Keratinocyte (primary cell): ENCODE data around the gene PROSER1. TPM values are rescaled to one million over a fixed set of nuclear protein-coding genes. Genes with fewer than 3 reads are reported as not detected.

Experiments used
- DNase-seq: peaks from one replicate; pipeline ENCODE4 v3.0.0-alpha.2; 2011; ENCODE audit warnings: low read depth, missing footprints, low spot score
- FAIRE-seq: peaks from 2 replicates; lab custom pipeline; 2011; peaks lifted over from hg19 to GRCh38; lab: Jason Lieb, UNC
- H2AFZ ChIP-seq: 2 replicates; pipeline ENCODE4 v1.6.0; 2012; ENCODE audit warnings: low read length, control low read depth, inconsistent platforms; ENCODE audit not compliant: control insufficient read depth
- H3K27ac ChIP-seq: 2 replicates; pipeline ENCODE4 v1.5.1; 2011; ENCODE audit warnings: low read length; ENCODE audit not compliant: control insufficient read depth, insufficient read depth
- H3K27me3 ChIP-seq: 3 replicates; pipeline ENCODE4 v1.6.0; 2011; ENCODE audit warnings: low read length; ENCODE audit not compliant: control insufficient read depth, insufficient read depth; ENCODE audit errors: extremely low read depth
- H3K36me3 ChIP-seq, 2 experiments: 2 replicates in 1 of 2; 3 replicates in 1 of 2; pipeline ENCODE4 v1.5.1; 2011; ENCODE audit warnings: low read length in 2 of 2, mild to moderate bottlenecking in 1 of 2; ENCODE audit not compliant: control insufficient read depth in 2 of 2, insufficient read depth in 2 of 2; ENCODE audit errors: extremely low read depth in 1 of 2
- H3K4me1 ChIP-seq: 3 replicates; pipeline ENCODE4 v1.5.1; 2011; ENCODE audit warnings: low read length; ENCODE audit not compliant: control insufficient read depth, insufficient read depth; ENCODE audit errors: extremely low read depth
- H3K4me2 ChIP-seq: 3 replicates; pipeline ENCODE4 v1.6.0; 2011; ENCODE audit warnings: low read depth, low read length; ENCODE audit not compliant: control insufficient read depth, insufficient read depth; ENCODE audit errors: extremely low read depth
- H3K4me3 ChIP-seq, 3 experiments: fragments of 200-600 bp in 1 of 3; sonication (generic) in 1 of 3; 2 replicates in 2 of 3; 3 replicates in 1 of 3; pipeline ENCODE4 v1.5.1; 2011 to 2016; ENCODE audit warnings: low read length in 3 of 3, mild to moderate bottlenecking in 3 of 3, control low read depth in 2 of 3, inconsistent platforms in 1 of 3, low read depth in 1 of 3, mixed read lengths in 1 of 3, mixed run types in 1 of 3, moderate library complexity in 1 of 3; ENCODE audit not compliant: control insufficient read depth in 2 of 3, insufficient read depth in 2 of 3; ENCODE audit errors: extremely low read depth in 1 of 3
- H3K79me2 ChIP-seq: 2 replicates; pipeline ENCODE4 v1.6.0; 2012; ENCODE audit warnings: low read length; ENCODE audit not compliant: control insufficient read depth, insufficient read depth
- H3K9ac ChIP-seq: 3 replicates; pipeline ENCODE4 v1.6.0; 2011; ENCODE audit warnings: low read length; ENCODE audit not compliant: control insufficient read depth, insufficient read depth; ENCODE audit errors: extremely low read depth
- H3K9me1 ChIP-seq: 3 replicates; pipeline ENCODE4 v1.6.0; 2011; ENCODE audit warnings: low read length; ENCODE audit not compliant: control insufficient read depth, insufficient read depth; ENCODE audit errors: extremely low read depth
- H3K9me3 ChIP-seq: 2 replicates; pipeline ENCODE4 v1.5.1; 2012; ENCODE audit warnings: low read depth, low read length; ENCODE audit not compliant: control insufficient read depth
- H4K20me1 ChIP-seq: 3 replicates; pipeline ENCODE4 v1.6.0; 2011; ENCODE audit warnings: low read length; ENCODE audit not compliant: control insufficient read depth, insufficient read depth; ENCODE audit errors: extremely low read depth
- EZH2 ChIP-seq: IDR thresholded peaks from one replicate; pipeline ENCODE4 v1.6.1; 2012; ENCODE audit warnings: inconsistent platforms, mild to moderate bottlenecking, low read length, moderate library complexity
- dilution Hi-C: fragments of 300-500 bp; cut with MboI; formaldehyde crosslinking; loops from one replicate; pipeline ENCODE4 v1.7.0; 2020; ENCODE audit warnings: low sequenced_read_pairs; ENCODE audit not compliant: extremely low pct_ligation_motif_present
- polyA plus RNA-seq, 5 experiments: library from polyadenylated mRNA; depleted of rRNA in 3 of 5; stranded (reverse) in 3 of 5; stranded (forward) in 1 of 5; unstranded in 1 of 5; fragments of >200 nt; gene quantifications; 1 replicate in 1 of 5; 2 replicates in 3 of 5; 3 replicates in 1 of 5; pipeline versions ENCODE4 v1.2.1 to v1.2.3, GENCODE V29; 2011 to 2012; ENCODE audit warnings: missing spikeins in 2 of 5, low read depth in 1 of 5, low replicate concordance in 1 of 5
- TF ChIP-seq, protein P1 (sequence below), 3 experiments: IDR thresholded peaks in 1 of 3; conservative IDR thresholded peaks in 1 of 3; optimal IDR thresholded peaks in 1 of 3; 2 replicates in 2 of 3; 3 replicates in 1 of 3; pipeline versions ENCODE3 to v1.5.1; 2011; ENCODE audit warnings: low read length in 3 of 3, mild to moderate bottlenecking in 3 of 3, moderate library complexity in 2 of 3, control low read depth in 1 of 3, inconsistent platforms in 1 of 3; ENCODE audit not compliant: insufficient read depth in 2 of 3; ENCODE audit errors: extremely low read depth in 1 of 3

The PROSER1 gene
- polyA plus RNA-seq, 1 donor (not counting 4 experiments of a cell fraction or from before 2014, with no cell fraction given) = 16.9 TPM

DNA sequence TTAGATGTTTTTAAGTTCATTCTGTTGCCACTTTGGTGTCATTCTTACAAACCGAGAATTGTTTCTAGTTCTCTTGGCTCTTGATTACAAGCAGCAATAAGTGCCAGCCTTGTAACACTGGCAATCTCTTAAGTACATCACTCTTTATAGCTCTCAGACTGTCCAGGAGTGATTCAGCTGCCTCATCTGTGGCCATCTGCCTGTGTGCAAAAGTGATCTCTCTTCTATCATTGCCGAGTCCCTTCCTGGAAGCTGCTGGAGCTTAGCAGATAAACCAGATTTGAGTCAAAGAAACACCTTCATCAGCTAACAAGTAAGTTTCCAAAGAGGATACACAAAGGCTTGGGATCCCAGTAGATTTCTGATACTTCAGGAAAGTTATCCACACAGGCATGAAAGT, 70.4 kb downstream of the PROSER1 start:
- Histone ChIP-seq H2AFZ (no peak overlapping the region), H3K4me2 (no peak overlapping the region), H3K27ac (no peak overlapping the region), H3K9me1 (no peaks in the 10 kb centered on the region), H3K4me3 (no peak overlapping the region), H3K36me3 (no peaks in the 10 kb centered on the region), H4K20me1 (no peaks in the 10 kb centered on the region), H3K27me3 (peaks cover 12% of the 10 kb centered on the region), H3K9me3 (no peaks in the 10 kb centered on the region), H3K4me1 (no peaks in the 10 kb centered on the region), H3K79me2 (no peaks in the 10 kb centered on the region), H3K9ac (no peak overlapping the region)
- DNase-seq = no peak
- no peak for TF ChIP-seq EZH2
- TF ChIP-seq, protein P1, sequence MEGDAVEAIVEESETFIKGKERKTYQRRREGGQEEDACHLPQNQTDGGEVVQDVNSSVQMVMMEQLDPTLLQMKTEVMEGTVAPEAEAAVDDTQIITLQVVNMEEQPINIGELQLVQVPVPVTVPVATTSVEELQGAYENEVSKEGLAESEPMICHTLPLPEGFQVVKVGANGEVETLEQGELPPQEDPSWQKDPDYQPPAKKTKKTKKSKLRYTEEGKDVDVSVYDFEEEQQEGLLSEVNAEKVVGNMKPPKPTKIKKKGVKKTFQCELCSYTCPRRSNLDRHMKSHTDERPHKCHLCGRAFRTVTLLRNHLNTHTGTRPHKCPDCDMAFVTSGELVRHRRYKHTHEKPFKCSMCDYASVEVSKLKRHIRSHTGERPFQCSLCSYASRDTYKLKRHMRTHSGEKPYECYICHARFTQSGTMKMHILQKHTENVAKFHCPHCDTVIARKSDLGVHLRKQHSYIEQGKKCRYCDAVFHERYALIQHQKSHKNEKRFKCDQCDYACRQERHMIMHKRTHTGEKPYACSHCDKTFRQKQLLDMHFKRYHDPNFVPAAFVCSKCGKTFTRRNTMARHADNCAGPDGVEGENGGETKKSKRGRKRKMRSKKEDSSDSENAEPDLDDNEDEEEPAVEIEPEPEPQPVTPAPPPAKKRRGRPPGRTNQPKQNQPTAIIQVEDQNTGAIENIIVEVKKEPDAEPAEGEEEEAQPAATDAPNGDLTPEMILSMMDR (optimal IDR thresholded peaks at IDR 0.05 in 1 of 3, IDR thresholded peaks at IDR 0.05 in 1 of 3, conservative IDR thresholded peaks at IDR 0.05 in 1 of 3; ENCODE audit: extremely low read depth in 1 of 3, insufficient read depth in 2 of 3, low read length in 3 of 3) = no peak
- dilution Hi-C loops = no loop called here
- no peak for FAIRE-seq

DNA sequence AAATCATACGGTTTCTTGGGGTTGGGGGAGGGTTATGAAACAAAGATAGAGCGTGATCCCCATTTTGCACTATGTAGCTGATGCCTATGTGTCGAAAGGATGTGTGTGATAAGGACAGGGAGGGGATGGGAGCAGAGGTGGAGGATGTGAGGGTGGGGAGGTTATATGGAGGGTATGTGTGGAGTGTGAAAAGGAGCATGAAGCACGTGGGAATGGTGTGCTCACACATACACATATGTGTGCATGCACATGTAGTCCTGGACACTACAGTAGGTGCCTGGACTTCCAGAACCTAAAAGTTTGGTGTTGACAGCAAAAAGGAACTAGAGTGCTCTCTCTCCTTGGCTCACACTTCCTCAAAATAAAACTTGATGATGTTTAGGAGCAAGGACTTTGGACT, 72.6 kb downstream of the PROSER1 start:
- Histone ChIP-seq H3K9ac (no peak overlapping the region), H3K4me2 (no peak overlapping the region), H3K36me3 (no peaks in the 10 kb centered on the region), H4K20me1 (no peaks in the 10 kb centered on the region), H2AFZ (no peak overlapping the region), H3K4me1 (no peaks in the 10 kb centered on the region), H3K27ac (no peak overlapping the region), H3K9me1 (no peaks in the 10 kb centered on the region), H3K27me3 (peaks cover 14% of the 10 kb centered on the region), H3K79me2 (no peaks in the 10 kb centered on the region), H3K9me3 (no peaks in the 10 kb centered on the region), H3K4me3 (no peak overlapping the region)
- TF ChIP-seq, protein P1 (optimal IDR thresholded peaks at IDR 0.05 in 1 of 3, IDR thresholded peaks at IDR 0.05 in 1 of 3, conservative IDR thresholded peaks at IDR 0.05 in 1 of 3; ENCODE audit: extremely low read depth in 1 of 3, insufficient read depth in 2 of 3, low read length in 3 of 3) = no peak
- TF ChIP-seq EZH2 = no peak
- no peak for FAIRE-seq
- dilution Hi-C loops = no loop called here
- DNase-seq = no peak
